ENCODE results near the gene USH1C. TPM values are rescaled to one million over a fixed set of nuclear protein-coding genes. Genes with fewer than 3 reads are reported as not detected.

USH1C gene
- total and polyA plus RNA-seq, 8 donors = 4.8 to 107 (median 22.2) TPM

GRCh38 chr11:17572791-17573460 is 28.7 kb upstream of the USH1C start:
- no peak for DNase-seq
- no peak overlapping the region for H3K4me3 ChIP-seq
- TF ChIP-seq POLR2AphosphoS5 (IDR thresholded peaks at IDR 0.05) = no peak
- TF ChIP-seq POLR2A (IDR thresholded peaks at IDR 0.05) = no peak
- TF ChIP-seq, protein P1, sequence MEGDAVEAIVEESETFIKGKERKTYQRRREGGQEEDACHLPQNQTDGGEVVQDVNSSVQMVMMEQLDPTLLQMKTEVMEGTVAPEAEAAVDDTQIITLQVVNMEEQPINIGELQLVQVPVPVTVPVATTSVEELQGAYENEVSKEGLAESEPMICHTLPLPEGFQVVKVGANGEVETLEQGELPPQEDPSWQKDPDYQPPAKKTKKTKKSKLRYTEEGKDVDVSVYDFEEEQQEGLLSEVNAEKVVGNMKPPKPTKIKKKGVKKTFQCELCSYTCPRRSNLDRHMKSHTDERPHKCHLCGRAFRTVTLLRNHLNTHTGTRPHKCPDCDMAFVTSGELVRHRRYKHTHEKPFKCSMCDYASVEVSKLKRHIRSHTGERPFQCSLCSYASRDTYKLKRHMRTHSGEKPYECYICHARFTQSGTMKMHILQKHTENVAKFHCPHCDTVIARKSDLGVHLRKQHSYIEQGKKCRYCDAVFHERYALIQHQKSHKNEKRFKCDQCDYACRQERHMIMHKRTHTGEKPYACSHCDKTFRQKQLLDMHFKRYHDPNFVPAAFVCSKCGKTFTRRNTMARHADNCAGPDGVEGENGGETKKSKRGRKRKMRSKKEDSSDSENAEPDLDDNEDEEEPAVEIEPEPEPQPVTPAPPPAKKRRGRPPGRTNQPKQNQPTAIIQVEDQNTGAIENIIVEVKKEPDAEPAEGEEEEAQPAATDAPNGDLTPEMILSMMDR (IDR thresholded peaks at IDR 0.05) = no peak
- TF ChIP-seq EP300 (IDR thresholded peaks at IDR 0.05) = no peak
- H3K36me3 ChIP-seq = no peaks in the 10 kb centered on the region
- no peaks in the 10 kb centered on the region for H3K9me3 ChIP-seq
- WGBS, 5 donors = 51 to 82% (median 79%) methylated on average over 4 to 20 of the region's 20 CpGs
- intact Hi-C loops (cut with DNase I; ENCODE audit: low total_unique reads) = no loop called here
- H3K4me1 ChIP-seq = no peaks in the 10 kb centered on the region
- H3K27ac ChIP-seq = no peak overlapping the region
- H3K27me3 ChIP-seq = peaks cover 0 to 23% (median 0%) of the 10 kb centered on the region in 3 donors

GRCh38 chr11:17572359-17572690 is 28.1 kb upstream of the USH1C start:
- Histone ChIP-seq H3K4me3 (no peak overlapping the region), H3K27me3 (peaks cover 0 to 23% (median 0%) of the 10 kb centered on the region in 3 donors), H3K9me3 (no peaks in the 10 kb centered on the region), H3K27ac (no peak overlapping the region), H3K4me1 (no peaks in the 10 kb centered on the region), H3K36me3 (no peaks in the 10 kb centered on the region)
- WGBS, 5 donors = 37 to 47% (median 43%) methylated on average over 3 of the region's 3 CpGs
- DNase-seq = peak in 1 of 2 donors; percentile 17
- intact Hi-C loops (cut with DNase I; ENCODE audit: low total_unique reads) = no loop called here
- TF ChIP-seq, protein P1 (IDR thresholded peaks at IDR 0.05) = no peak
- TF ChIP-seq POLR2A (IDR thresholded peaks at IDR 0.05) (no peak), EP300 (IDR thresholded peaks at IDR 0.05) (no peak), POLR2AphosphoS5 (IDR thresholded peaks at IDR 0.05) (no peak)

DNA sequence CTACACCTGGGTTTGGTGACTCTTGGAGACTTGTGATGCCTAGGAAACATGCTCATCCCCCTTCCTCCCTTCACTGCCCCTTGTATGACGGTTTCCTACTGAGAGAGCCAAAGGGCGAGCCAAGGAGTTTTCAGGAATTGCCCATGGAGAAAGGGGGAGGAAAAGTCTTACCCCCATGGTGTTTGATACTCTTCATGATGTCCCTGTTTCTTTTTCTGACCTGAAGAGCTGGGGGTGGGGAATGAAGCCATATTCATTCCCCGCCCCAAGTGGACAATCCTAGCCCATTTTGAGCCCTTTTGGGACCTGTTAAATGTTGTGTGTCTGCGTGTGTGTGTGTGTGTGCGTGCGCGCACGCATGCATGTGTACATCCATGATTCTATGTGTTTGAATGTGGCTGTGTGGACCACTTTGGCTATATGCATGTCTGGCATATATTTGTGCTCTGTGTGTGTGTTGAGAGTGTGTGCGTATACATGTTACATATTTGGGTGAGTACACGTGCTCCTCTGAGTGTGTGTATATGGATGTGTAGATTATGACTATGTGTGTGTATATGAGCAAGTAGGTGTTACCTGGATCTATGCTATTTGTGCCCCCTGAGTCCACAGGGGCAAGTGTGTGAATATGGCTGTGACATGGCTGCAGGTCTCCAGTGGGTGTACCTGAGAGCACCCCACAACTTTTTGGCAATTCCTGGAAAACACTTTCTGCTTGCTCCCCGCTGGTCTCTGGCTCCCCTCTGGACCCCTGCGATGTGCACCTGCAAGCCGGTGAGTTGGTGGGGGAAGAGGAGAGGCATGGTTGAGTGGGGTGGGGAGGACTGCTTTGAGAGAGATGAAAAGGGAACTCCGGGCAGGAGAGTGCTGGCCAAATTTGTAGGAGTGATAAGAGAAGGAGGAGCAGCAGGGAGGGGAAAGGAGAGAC is 27.5 kb upstream of the USH1C start:
- Histone ChIP-seq H3K36me3 (no peaks in the 10 kb centered on the region), H3K9me3 (no peaks in the 10 kb centered on the region), H3K27me3 (peaks cover 0 to 23% (median 0%) of the 10 kb centered on the region in 3 donors), H3K4me3 (no peak overlapping the region), H3K27ac (no peak overlapping the region), H3K4me1 (no peaks in the 10 kb centered on the region)
- TF ChIP-seq POLR2A (IDR thresholded peaks at IDR 0.05) (no peak), POLR2AphosphoS5 (IDR thresholded peaks at IDR 0.05) (no peak), EP300 (IDR thresholded peaks at IDR 0.05) (no peak)
- TF ChIP-seq, protein P1 (IDR thresholded peaks at IDR 0.05) = no peak
- WGBS, 5 donors = 75 to 84% (median 83%) methylated on average over 14 of the region's 14 CpGs
- DNase-seq = peak in 1 of 2 donors; percentile 7
- intact Hi-C loops (cut with DNase I; ENCODE audit: low total_unique reads) = no loop called here

DNA sequence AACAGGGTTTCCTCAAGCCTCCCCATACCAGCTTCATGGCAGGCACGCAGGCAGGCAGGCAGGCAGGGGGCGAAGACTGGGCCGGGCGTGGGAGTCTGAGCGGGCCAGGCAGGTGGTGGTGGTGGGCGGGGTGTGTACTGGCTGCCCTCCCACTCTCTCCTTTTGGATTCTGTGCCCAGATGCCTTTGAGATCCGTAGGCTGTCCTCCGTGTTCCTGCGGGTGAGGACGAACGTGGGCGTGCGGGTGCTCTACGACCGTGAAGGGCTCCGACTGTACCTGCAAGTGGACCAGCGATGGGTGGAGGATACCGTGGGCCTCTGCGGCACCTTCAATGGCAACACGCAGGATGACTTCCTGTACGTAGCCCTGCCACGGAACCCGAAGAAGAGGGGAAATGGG is 25.8 kb upstream of the USH1C start:
- Histone ChIP-seq H3K4me1 (no peaks in the 10 kb centered on the region), H3K9me3 (no peaks in the 10 kb centered on the region), H3K36me3 (no peaks in the 10 kb centered on the region), H3K27ac (no peak overlapping the region), H3K27me3 (peaks cover 0 to 20% (median 0%) of the 10 kb centered on the region in 3 donors), H3K4me3 (no peak overlapping the region)
- TF ChIP-seq, protein P1 (IDR thresholded peaks at IDR 0.05) = no peak
- TF ChIP-seq EP300 (IDR thresholded peaks at IDR 0.05) (no peak), POLR2A (IDR thresholded peaks at IDR 0.05) (no peak), POLR2AphosphoS5 (IDR thresholded peaks at IDR 0.05) (no peak)
- WGBS, 5 donors = 81 to 88% (median 82%) methylated on average over 19 to 23 of the region's 23 CpGs
- intact Hi-C loops (cut with DNase I; ENCODE audit: low total_unique reads) = no loop called here
- no peak for DNase-seq
